Measurements from ENCODE around the gene KAT8.

Gene KAT8

GRCh38 chr16:31108035-31108793 is 9.2 kb upstream of the KAT8 start, which contains the start of gene BCKDK:
BCKDK (plus strand) TSS chr16:31108386; CDS start chr16:31109224, 838 bp downstream.
- peak; percentile 41 to 66 (median 56) for DNase-seq (ENCODE audit: low read depth in 3 of 3)

- no peak for DNase-seq (ENCODE audit: low read depth in 3 of 3)
These were observed 8.5 kb upstream of the KAT8 start for GRCh38 chr16:31108794-31109558.

- DNase-seq (ENCODE audit: low read depth in 3 of 3), result no peak
These were observed 7.8 kb upstream of the KAT8 start for GRCh38 chr16:31109622-31110021.

- no peak for DNase-seq (ENCODE audit: low read depth in 3 of 3)
These were observed 7.1 kb upstream of the KAT8 start for GRCh38 chr16:31110106-31111034.

GRCh38 chr16:31111881-31112466 is 5.5 kb upstream of the KAT8 start:
- no peak for DNase-seq (ENCODE audit: low read depth in 3 of 3)

- DNase-seq (ENCODE audit: low read depth in 3 of 3), result no peak
These were observed 4.8 kb upstream of the KAT8 start for GRCh38 chr16:31112711-31113110.

GRCh38 chr16:31113121-31114120 is 4.0 kb upstream of the KAT8 start:
- DNase-seq (ENCODE audit: low read depth in 3 of 3), result no peak

GRCh38 chr16:31114468-31114867 is 3.0 kb upstream of the KAT8 start:
- DNase-seq (ENCODE audit: low read depth in 3 of 3), result no peak

- DNase-seq (ENCODE audit: low read depth in 3 of 3), result no peak
These were observed 1.0 kb downstream of the KAT8 start for GRCh38 chr16:31118223-31119155.

- DNase-seq (ENCODE audit: low read depth in 3 of 3), result no peak
These were observed 2.7 kb downstream of the KAT8 start for GRCh38 chr16:31120129-31120528.

GRCh38 chr16:31125844-31126243 is 8.4 kb downstream of the KAT8 start:
- DNase-seq (ENCODE audit: low read depth in 3 of 3), result no peak

GRCh38 chr16:31127182-31127581 is 9.7 kb downstream of the KAT8 start:
- DNase-seq (ENCODE audit: low read depth in 3 of 3), result no peak

- DNase-seq (ENCODE audit: low read depth in 3 of 3), result no peak
These were observed 11.5 kb downstream of the KAT8 start for GRCh38 chr16:31128711-31129567.

- no peak for DNase-seq (ENCODE audit: low read depth in 3 of 3)
These were observed 12.3 kb downstream of the KAT8 start for GRCh38 chr16:31129568-31130335.

GRCh38 chr16:31130336-31130891 is 12.9 kb downstream of the KAT8 start:
- no peak for DNase-seq (ENCODE audit: low read depth in 3 of 3)

GRCh38 chr16:31130899-31131298 is 13.4 kb downstream of the KAT8 start:
- no peak for DNase-seq (ENCODE audit: low read depth in 3 of 3)

GRCh38 chr16:31131416-31131815 is 14.0 kb downstream of the KAT8 start:
- no peak for DNase-seq (ENCODE audit: low read depth in 3 of 3)
